ENCODE measurements around the gene ENDOG. TPM values are rescaled to one million over a fixed set of nuclear protein-coding genes. Genes with fewer than 3 reads are reported as not detected.

ENDOG gene
- total RNA-seq, 1 donor from 2014 or later = 35.9 TPM

GRCh38 chr9:128819716-128820664, 1.7 kb downstream of the ENDOG start:
- Mint-ChIP-seq H3K27me3 (ENCODE audit: unreplicated experiment) (peaks cover 3% of the 10 kb centered on the region), H3K4me3 (ENCODE audit: unreplicated experiment) (peak overlapping the region; percentile 90)

GRCh38 chr9:128820665-128821583, 2.6 kb downstream of the ENDOG start:
- peak overlapping the region; percentile 34 for H3K4me3 Mint-ChIP-seq (ENCODE audit: unreplicated experiment)
- DNase-seq = no peak
- TF ChIP-seq CTCF (IDR thresholded peaks at IDR 0.05; ENCODE audit: partially characterized antibody, unreplicated experiment) = no peak
- H3K4me1 Mint-ChIP-seq (ENCODE audit: low read depth, unreplicated experiment) = no peaks in the 10 kb centered on the region
- H3K27ac Mint-ChIP-seq (ENCODE audit: unreplicated experiment) = no peak overlapping the region
- H3K9me3 Mint-ChIP-seq (ENCODE audit: unreplicated experiment) = peaks cover 7% of the 10 kb centered on the region
- peaks cover 3% of the 10 kb centered on the region for H3K27me3 Mint-ChIP-seq (ENCODE audit: unreplicated experiment)
- no peaks in the 10 kb centered on the region for H3K36me3 Mint-ChIP-seq (ENCODE audit: unreplicated experiment)

More at GRCh38 chr9:128819716-128820664, 1.7 kb downstream of the ENDOG start:
- no peaks in the 10 kb centered on the region for H3K4me1 Mint-ChIP-seq (ENCODE audit: low read depth, unreplicated experiment)
- no peaks in the 10 kb centered on the region for H3K36me3 Mint-ChIP-seq (ENCODE audit: unreplicated experiment)
- H3K27ac Mint-ChIP-seq (ENCODE audit: unreplicated experiment) = no peak overlapping the region
- DNase-seq = no peak
- peaks cover 7% of the 10 kb centered on the region for H3K9me3 Mint-ChIP-seq (ENCODE audit: unreplicated experiment)
- TF ChIP-seq CTCF (IDR thresholded peaks at IDR 0.05; ENCODE audit: partially characterized antibody, unreplicated experiment) = no peak

GRCh38 chr9:128821584-128822406, 3.5 kb downstream of the ENDOG start:
- Mint-ChIP-seq H3K4me3 (ENCODE audit: unreplicated experiment) (no peak overlapping the region), H3K36me3 (ENCODE audit: unreplicated experiment) (no peaks in the 10 kb centered on the region), H3K4me1 (ENCODE audit: low read depth, unreplicated experiment) (no peaks in the 10 kb centered on the region), H3K27me3 (ENCODE audit: unreplicated experiment) (peaks cover 3% of the 10 kb centered on the region), H3K9me3 (ENCODE audit: unreplicated experiment) (peaks cover 7% of the 10 kb centered on the region), H3K27ac (ENCODE audit: unreplicated experiment) (no peak overlapping the region)
- TF ChIP-seq CTCF (IDR thresholded peaks at IDR 0.05; ENCODE audit: partially characterized antibody, unreplicated experiment) = no peak
- DNase-seq = no peak

GRCh38 chr9:128822407-128823042, 4.2 kb downstream of the ENDOG start:
- Mint-ChIP-seq H3K27ac (ENCODE audit: unreplicated experiment) (no peak overlapping the region), H3K36me3 (ENCODE audit: unreplicated experiment) (no peaks in the 10 kb centered on the region), H3K27me3 (ENCODE audit: unreplicated experiment) (peaks cover 4% of the 10 kb centered on the region), H3K4me1 (ENCODE audit: low read depth, unreplicated experiment) (no peaks in the 10 kb centered on the region), H3K4me3 (ENCODE audit: unreplicated experiment) (peak overlapping the region; percentile 20), H3K9me3 (ENCODE audit: unreplicated experiment) (peaks cover 7% of the 10 kb centered on the region)
- no peak for DNase-seq
- TF ChIP-seq CTCF (IDR thresholded peaks at IDR 0.05; ENCODE audit: partially characterized antibody, unreplicated experiment) = no peak

Measured in glutamatergic neuron (in vitro differentiated cells).